GM19025 (cell line): ENCODE data around the gene AHRR.

Experiments
- ATAC-seq: cut with Tn5 transposase; IDR thresholded peaks from one replicate; pipeline ENCODE4 v1.9.1; 2021; ENCODE audit warnings: mild to moderate bottlenecking, low read depth, moderate library complexity; ENCODE audit not compliant: unreplicated experiment

The AHRR gene

DNA sequence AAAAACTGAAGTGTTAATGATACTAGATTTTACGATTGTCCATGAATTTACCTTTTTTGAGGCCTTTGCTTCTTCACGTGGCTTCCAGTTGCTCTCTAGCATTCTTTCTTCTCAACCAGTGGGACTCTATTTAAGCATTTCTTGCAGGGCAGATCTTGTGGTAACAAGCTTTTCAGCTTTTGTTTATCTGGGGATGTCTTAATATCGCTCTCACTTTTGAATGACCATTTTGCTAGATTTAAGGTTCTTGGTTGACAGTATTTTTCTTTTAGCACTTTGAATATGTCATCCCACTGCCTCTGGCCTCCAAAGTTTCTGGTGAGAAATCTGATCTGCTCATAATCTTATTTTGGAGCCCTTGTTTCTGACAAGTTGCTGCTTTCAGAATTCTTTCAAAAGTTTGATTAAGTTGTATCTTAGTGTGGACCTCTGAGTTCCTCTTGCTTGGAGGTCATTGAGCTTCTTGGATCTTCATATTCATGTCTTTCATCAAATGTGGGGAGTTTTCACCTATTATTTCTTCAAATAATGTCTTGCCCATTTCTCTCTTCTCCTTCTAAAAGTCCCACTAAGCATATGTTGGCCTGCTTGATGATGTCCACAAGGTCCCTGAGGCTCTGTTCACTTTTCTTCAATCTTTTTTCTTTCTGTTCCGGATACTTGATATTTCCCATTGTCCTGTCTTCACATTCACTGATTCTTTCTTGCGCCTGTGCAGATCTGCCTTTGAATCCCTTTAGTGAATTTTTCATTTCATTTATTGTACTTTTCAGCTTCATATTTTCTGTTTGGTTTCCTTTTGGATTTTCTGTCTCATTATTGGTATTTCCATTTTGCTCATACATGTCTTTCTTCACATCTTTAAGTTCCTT, 130.3 kb downstream of the AHRR start:
- ATAC-seq, result no peak

DNA sequence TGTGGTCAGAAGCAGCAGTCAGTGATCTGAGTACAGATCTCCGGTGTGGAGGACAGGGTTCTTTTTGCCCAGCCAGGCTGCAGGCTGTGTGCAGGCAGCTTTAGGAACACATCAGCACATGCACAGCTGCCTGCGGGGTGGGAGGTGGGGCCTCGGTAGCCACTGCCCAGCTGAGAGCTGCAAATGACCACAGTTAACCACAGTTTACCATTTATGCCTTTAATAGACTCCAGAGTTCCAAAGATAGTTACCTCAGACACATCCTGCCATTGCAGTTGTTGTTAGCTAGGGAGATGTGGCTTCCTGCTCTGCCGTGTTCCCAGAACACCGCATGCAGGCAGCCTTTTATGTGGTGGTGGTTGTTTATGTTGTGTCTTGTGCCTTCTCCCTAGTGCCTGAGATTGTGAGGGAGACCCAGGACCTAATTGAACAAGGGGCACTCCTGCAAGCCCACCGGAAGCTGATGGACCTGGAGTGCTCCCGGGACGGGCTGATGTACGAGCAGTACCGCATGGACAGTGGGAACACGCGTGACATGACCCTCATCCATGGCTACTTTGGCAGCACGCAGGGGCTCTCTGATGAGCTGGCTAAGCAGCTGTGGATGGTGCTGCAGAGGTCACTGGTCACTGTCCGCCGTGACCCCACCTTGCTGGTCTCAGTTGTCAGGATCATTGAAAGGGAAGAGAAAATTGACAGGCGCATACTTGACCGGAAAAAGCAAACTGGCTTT, 131.6 kb downstream of the AHRR start:
- no peak for ATAC-seq

DNA sequence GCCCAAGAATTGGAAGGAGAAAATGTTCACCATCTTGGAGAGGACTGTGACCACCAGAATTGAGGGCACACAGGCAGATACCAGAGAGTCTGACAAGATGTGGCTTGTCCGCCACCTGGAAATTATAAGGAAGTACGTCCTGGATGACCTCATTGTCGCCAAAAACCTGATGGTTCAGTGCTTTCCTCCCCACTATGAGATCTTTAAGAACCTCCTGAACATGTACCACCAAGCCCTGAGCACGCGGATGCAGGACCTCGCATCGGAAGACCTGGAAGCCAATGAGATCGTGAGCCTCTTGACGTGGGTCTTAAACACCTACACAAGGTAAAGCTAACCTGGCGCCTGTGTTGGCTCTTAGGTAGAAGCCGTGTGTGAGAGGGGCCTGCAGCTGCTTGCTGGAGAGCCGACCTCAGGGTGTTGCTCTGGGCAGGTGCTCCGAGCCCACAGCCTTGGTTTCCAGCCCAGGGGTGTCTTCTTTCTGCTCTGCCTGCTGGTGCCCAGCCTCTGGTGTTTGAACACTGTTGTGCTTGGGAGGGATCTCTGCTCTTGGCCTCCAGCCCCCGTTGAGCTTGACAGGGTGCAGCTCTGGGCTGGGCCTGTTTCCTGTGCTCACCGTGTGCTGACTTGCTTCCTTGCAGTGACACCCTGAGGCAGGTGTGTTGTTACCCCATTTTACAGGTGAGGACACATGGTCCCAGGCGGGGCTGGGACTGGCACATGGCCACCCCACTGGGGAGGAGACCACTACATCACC, 132.4 kb downstream of the AHRR start:
- ATAC-seq, result no peak

DNA sequence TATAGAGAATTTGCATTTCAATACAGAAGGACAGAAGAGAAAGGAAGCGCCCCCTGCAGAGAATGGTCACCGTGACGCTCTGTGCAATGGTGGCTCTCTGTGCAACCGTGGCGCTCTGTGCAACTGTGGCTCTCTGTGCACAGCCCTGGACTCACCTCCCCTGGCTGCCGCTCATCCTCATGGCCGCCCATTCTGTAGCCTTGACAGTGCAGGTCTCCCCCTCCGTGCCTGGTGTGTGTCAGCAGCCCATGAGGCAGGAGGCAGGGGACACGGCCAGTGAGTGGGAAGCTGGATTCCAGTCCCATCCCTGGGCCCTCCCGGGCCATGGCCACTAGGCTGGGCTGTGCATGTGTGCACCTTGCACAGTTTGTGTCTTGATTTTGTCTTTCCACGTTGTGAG, 133.4 kb downstream of the AHRR start:
- no peak for ATAC-seq

DNA sequence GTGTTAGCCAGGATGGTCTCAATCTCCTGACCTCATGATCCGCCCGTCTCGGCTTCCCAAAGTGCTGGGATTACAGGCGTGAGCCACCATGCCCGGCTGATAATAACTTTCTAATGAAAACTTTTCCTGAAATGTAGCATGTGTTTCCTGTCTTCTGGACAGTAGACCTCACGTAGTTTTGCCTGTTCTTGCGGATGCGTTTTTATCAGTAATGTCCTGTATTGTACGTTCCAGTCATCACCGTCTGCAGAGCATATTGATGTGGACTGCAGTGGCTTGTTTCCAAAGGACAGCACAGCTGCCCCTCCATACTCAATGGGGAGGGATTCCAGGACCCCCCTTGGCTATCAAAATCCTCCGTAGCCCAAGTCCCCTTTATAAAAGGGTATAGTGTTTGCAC, 134.3 kb downstream of the AHRR start:
- ATAC-seq, result no peak

DNA sequence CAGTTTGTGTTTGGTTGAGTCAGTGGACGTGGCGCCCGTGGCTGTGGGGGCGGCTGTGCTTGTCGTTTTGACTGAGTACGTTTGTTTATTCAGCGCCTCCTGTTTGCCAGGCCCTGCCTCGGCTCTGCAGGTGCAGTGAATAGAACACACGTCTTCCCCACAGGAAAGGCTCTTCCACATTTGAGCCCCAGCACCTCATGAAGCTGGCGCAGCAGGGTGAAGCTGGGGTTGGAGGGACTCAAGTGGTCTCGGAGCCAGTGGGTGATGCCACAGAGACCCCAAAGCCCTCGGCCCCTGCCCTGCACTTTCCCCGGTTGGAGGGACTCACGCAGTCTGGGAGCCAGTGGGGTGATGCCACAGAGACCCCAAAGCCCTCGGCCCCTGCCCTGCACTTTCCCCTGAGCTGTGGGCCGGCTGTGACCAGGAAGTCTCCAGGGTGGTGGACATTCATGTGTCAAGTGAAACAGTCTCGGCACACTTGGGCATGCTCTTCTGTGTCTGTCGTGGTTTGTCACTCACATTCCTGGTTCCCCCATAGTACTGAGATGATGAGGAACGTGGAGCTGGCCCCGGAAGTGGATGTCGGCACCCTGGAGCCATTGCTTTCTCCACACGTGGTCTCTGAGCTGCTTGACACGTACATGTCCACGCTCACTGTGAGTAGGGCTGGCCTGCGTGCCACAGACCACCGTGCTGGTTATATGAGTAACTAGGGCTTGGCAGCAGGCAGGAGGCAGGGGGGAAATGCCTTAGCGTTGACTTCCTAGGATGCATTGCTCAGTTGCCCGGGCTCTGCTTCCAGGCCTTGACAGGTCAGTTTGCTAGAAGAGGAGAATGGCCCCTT, 135.1 kb downstream of the AHRR start:
- no peak for ATAC-seq

DNA sequence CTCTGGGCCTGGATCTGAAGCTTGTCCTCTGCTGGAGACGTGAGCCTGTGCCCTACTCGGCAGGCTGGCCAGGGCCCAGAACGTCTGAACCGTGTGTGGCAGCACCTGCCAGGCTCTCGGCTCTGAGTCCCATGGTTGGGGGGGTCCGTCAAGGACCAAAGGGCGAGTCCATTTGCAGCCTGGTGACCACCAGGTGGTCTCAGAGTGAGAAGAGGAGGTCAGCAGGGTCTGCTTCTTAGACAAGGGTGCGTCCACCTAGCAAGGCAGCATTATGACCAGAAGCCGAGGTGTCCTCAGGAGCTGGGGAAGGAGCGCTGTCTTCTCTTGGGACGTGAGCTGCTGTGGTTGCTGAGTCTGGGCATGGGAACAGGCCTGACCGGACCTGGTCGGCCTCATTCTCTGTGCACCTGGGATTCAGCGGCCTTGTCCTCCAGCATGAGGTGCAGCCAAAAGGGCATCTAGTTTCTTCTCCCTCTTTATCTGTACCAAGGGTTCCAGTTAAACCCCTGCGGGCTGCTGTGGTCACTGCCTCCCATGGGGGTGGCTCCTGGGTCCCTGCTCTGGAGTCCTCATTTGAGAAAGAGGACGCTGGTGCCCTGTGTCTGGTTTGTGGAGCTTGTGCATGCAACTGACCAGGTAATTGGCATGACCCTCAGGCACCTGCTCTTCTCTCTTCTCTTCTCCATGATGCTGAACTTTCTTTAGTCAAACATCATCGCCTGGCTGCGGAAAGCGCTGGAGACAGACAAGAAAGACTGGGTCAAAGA, 135.9 kb downstream of the AHRR start:
- no peak for ATAC-seq

DNA sequence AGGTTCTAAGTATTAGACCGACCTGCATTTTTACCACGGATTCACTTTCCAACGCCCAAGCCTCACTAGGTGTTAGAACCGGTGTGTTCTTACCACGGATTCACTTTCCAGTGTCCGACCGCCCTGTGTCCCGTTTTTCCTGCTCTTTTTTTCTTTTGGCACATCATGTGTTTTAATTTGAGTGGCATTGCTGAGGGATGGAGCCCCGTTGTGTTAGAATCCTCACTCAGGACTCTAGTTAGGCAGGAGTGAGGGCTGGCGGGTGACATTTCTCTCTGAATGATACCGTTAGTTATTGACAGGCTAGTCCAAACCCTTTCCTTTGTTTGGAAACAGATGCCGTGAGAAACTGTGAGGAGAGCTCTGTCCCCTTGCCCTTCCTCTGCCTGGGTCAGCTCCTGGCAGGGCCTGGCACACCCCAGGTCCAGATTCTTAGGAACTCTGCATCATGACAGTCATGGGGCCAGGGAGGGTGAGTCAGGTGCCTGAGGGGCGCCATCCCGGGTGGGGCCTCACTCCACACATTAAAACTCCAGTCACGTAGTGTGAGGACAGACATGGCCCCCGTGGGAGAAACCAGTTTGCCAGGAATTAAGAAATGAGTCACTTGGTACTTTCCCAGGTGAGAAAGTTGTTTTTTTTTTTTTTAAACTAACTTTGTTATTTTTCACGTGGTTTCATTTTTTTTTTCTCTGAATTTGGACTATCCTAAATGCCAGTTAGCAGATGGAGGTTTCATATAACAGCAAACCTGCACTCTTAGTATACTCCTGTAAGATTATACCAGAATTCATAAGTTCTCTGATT, 137.2 kb downstream of the AHRR start:
- no peak for ATAC-seq

DNA sequence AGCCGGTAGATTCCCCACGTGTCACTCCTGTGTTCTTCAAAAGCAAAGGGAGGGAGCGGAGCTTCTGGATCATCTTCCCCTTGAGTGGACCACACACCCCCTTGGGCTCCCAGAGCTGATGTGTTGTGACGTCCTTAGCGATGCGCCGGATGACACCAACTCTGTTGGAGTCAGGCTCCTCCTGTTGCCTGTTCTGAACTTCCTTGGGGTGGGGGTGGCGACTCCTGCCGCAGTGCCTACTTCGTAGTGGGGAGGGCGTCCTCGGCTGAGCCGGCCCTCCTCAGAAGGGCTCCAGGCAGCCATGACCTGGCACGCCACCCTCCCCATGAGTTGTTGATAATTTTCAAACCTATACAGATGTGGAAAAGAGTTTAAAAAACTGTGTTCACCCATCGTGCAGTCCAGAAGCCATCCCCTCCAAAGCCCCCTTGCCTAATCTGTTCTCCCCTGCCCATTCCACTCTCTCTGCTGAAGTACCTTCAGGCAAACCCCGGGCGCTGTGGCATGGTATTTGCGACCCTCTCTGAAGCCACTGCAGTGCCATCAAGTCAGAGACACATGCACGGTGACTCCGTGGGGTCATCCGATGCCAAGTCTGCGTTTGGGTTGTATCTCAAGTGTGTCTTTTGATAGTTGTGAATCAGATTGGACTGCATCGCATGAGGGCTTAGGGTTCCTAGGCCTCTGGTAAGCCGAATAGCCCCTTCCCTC, 138.2 kb downstream of the AHRR start:
- ATAC-seq, result no peak

DNA sequence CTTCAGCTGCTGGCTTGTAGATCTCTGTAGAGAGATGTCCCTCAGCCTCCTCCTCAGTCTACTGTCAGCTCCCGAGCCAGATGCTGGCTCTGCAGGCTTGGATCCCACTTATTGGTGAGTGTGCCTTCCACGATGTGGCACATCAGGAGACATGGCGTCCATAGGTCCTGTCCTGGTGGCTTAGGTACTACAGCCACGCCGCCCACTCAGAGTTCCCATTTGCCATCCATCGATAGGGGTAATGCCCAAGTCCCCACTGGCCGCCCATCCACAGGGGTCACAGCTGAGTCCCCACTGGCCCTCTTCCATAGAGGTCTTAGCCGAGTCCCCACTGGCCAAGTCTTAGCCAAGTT, 138.7 kb downstream of the AHRR start:
- no peak for ATAC-seq

DNA sequence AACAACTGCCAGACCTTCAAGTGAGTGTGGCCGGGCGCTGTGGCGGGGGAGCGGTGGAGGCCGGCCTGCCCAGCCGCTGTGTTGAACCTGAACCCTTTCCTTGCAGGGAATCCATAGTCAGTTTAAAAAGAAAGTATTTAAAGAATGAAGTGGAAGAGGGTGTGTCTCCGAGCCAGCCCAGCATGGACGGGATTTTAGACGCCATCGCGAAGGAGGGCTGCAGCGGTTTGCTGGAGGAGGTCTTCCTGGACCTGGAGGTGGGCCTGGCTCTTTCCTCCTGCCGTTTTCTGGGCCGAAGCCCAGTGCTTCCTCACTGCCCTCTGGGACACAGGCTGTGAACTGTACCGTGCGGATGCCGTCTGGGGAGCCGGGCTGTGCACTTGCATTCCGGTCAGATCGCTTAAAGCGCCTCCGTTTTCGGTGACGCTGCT, 140.6 kb downstream of the AHRR start:
- no peak for ATAC-seq

DNA sequence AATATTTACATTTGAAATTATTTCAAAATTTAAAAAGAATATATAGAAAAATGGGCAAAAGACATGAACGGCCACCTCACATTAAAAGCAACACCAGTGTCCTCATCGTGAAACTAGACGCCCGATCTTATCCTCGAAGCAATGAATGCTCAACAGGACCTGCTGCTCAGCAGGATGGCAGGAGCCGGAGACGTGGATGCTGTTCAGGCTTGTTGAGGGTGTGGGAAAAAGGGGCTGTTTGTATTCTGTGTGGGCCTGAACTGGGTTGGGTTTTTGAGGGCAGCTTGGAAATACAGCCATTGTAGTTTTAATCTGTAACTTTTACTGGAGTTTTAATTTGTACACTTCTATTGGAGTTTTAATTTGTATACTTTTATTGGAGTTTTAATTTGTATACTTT, 141.8 kb downstream of the AHRR start:
- ATAC-seq, result no peak

DNA sequence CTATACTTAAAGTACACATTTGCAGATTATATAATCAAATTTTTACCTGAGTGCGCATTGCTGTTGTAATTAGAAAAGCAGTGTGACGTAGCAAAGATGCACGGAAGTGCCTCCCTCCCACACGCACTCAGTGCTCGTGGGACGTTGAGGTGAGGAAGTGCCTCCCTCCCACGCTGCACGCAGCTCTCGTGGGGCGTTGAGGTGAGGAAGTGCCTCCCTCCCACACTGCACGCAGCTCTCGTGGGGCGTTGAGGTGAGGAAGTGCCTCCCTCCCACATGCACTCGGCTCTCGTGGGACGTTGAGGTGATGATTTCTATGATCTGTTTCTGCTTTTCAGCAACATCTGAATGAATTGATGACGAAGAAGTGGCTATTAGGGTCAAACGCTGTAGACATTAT, 142.4 kb downstream of the AHRR start:
- no peak for ATAC-seq

DNA sequence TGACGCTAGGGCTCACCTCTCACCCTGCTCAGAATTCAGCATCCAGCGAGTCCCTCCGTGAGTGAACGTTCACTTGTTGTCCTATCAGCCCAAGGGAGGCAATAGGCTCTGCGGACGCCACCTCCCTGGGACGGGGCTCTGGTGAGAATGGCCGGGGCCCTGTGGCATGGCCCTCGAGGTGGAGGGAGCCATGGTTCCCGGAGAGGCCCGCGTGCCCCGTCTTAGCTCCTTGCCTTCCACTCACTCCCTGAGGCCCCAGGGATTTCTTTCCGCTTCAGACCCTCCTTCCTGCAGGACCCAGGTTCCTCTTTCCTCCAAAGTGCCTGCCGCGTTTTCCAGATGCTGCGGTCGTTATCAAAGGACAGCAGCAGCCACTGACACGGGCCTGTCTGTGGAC, 142.9 kb downstream of the AHRR start:
- ATAC-seq, result no peak

DNA sequence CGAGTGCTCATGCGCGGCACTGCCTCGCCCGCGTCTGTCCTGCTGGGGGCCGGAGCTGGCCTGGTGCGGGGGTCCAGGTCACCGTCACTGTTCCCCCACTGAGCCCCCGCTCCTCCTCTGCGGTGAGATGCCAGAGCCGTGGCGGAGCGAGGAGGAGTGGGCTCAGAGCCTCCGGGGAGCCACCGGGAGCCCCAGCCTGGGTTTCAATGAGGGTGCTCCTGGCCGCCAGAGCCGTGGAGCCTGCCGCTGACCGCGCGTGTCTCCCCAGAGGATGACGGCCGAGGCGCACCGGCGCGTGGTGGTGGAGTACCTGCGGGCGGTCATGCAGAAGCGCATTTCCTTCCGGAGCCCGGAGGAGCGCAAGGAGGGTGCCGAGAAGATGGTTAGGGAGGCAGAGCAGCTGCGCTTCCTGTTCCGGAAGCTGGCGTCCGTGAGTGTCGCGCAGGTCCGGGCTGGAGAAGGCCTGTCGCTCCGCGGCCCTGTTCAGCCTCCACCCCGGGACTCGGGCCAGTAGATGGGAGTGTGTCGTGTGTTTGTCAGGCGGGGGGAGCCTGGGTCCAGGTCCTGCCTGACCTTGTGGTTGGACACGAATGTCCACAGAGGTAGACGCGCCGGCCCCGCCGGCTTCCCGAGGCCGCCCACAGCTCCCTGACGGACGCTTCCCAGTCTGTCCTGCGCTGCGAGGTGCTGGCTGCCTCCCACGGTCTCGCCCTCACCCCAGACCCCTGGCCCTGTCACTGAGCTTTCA, 143.5 kb downstream of the AHRR start:
- ATAC-seq, result no peak

DNA sequence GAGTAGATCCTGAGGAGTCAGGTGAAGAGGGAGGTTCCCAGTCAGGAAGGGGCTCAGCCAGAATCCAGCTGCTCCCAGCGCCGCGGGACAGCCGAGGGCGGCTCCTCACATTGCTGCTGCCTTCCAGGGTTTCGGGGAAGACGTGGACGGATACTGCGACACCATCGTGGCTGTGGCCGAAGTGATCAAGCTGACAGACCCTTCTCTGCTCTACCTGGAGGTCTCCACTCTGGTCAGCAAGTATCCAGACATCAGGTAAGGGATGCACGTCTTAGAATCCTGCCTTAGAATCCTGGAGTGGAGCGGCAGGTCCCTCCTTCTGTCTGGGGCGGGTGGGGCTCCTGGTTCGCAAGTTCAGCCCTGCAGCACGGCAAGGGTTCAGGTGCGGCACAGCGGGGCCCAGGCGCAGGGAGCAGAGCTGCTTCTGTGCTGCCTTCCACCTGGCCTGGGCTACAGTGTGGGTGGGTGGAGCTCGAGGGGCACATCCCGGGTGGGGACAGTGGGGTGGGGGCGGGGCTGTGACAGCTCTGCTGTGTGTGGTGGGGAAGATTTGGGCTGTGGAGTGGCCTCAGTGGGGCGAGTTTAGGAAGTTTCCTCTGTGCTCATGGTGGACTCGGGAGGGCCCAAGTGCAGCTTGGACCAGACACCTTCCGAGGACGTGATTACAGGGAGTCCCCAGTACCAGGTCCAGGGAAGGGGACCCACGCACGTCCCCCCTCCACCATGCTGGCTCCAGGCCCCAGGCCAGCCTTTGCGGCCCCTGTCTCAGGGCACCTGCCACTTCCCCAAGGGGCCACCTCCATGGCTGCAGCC, 144.3 kb downstream of the AHRR start:
- ATAC-seq, result no peak
